Omental fat pad (tissue), 4 donors: Measurements from ENCODE around the gene PUM2. TPM values are rescaled to one million over a fixed set of nuclear protein-coding genes. Genes with fewer than 3 reads are reported as not detected.

Experiments
- ATAC-seq: fragments of 150-250 bp; one replicate; pipeline ENCODE4 v1.9.1; 2016; ENCODE audit warnings: mild to moderate bottlenecking, moderate library complexity; ENCODE audit not compliant: low FRiP score
- DNase-seq: peaks from one replicate; pipeline ENCODE4 v3.0.0-alpha.2; 2019; ENCODE audit warnings: low spot score
- total RNA-seq, 4 donors: library from RNA; depleted of rRNA; stranded (reverse); fragments of >200 nt; gene quantifications; one replicate each; pipeline ENCODE4 v1.1.0, GENCODE V29; 2016
- TF ChIP-seq, protein P1 (sequence below), 3 donors: fragments of 450-650 bp; IDR thresholded peaks; one replicate each; pipeline ENCODE4 v1.5.1; 2016 to 2017; ENCODE audit warnings: antibody characterized with exemption in 3 of 3, mild to moderate bottlenecking in 3 of 3, moderate library complexity in 2 of 3

PUM2 gene
- total RNA-seq, 4 donors from 2014 or later = 42.3 to 72.4 (median 57.8) TPM

DNA sequence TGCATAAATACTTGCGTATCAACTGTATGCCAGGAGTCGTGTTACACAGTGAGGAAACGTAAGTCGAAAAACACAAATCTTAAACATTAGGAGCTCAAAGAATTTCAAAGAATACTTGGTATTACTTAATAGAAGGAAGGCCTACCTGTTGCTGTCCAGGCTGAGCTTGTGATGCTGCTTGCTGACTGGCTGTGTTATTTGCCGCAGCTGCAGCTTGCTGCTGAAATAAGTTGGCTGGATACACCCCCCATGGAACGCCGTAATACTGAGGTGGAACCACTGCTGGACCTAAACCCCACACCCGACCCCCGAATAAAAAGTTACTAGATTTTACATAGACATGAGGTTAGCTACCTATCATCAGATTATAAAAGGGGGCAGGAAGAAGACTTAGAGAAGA is 56.4 kb downstream of the PUM2 start:
- no peak for ATAC-seq
- DNase-seq = no peak
- TF ChIP-seq, protein P1, sequence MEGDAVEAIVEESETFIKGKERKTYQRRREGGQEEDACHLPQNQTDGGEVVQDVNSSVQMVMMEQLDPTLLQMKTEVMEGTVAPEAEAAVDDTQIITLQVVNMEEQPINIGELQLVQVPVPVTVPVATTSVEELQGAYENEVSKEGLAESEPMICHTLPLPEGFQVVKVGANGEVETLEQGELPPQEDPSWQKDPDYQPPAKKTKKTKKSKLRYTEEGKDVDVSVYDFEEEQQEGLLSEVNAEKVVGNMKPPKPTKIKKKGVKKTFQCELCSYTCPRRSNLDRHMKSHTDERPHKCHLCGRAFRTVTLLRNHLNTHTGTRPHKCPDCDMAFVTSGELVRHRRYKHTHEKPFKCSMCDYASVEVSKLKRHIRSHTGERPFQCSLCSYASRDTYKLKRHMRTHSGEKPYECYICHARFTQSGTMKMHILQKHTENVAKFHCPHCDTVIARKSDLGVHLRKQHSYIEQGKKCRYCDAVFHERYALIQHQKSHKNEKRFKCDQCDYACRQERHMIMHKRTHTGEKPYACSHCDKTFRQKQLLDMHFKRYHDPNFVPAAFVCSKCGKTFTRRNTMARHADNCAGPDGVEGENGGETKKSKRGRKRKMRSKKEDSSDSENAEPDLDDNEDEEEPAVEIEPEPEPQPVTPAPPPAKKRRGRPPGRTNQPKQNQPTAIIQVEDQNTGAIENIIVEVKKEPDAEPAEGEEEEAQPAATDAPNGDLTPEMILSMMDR (IDR thresholded peaks at IDR 0.05) = no peak

DNA sequence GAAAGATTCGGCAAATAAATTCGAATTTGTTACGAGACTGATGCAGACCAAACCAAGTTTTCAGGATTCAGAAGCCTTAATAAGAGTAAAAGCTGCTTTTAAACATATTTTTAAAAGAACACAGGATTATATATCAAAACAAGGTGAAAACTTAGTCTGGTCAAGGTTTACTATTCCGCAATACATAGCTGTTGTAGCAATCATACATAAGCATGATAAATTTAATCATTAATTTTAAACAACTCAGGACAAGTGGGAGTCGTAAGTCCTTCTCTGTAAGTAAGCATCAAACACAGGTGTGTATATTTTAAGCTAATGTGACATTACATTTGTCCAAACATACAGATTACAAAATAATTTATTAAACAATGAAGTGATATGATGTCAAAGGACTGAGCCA is 57.7 kb downstream of the PUM2 start:
- no peak for DNase-seq
- TF ChIP-seq, protein P1 (IDR thresholded peaks at IDR 0.05) = no peak
- no peak for ATAC-seq

DNA sequence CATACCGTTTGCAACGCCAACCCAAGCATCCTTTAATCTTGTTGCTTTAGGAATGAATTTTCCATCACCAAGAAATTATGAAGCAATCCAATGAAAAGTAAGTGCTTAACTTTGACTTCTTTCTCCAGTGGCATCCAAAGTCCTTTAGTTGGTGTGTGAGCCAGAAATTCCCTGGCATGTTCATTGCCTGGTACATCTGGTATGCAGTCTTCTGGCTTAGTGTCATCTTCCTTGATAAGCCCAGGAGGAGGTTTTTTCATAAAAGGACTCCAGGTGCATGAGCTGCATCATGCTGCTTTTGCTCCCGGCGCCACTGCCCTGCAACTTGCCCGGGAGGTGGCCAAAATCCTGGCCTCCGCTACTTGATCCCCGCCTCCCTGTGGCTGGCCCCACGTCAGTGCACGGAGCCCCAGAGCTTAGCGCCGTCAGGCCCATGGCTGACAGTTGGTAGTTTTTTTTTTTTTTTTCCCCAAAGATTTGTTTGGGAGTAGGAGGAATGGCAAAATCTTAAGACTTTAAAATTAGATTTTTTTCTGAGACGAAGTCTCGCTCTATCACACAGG is 58.7 kb downstream of the PUM2 start:
- DNase-seq = no peak
- TF ChIP-seq, protein P1 (IDR thresholded peaks at IDR 0.05) = no peak
- no peak for ATAC-seq

DNA sequence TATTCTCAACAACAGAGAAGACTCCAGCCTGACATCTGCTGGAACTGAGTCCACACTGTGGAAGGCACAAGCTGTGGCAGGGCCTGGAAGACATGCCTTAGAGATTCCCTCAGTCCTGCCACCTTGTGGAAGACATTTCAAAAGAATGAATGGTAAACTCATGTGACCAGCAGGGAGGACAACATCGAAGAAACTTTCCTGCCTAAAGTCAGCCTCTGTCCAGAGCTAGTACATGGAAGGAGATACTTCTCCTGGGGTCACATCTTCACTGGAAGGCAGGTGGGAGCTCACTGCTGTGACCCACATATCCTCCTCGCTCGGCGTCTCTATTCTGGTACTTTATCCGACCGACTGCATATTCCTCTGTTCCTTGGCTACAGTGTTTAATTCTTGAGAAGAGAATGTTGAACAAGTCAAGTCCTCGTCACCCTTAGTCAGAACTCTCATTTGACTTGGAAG is 59.5 kb downstream of the PUM2 start:
- ATAC-seq = no peak

DNA sequence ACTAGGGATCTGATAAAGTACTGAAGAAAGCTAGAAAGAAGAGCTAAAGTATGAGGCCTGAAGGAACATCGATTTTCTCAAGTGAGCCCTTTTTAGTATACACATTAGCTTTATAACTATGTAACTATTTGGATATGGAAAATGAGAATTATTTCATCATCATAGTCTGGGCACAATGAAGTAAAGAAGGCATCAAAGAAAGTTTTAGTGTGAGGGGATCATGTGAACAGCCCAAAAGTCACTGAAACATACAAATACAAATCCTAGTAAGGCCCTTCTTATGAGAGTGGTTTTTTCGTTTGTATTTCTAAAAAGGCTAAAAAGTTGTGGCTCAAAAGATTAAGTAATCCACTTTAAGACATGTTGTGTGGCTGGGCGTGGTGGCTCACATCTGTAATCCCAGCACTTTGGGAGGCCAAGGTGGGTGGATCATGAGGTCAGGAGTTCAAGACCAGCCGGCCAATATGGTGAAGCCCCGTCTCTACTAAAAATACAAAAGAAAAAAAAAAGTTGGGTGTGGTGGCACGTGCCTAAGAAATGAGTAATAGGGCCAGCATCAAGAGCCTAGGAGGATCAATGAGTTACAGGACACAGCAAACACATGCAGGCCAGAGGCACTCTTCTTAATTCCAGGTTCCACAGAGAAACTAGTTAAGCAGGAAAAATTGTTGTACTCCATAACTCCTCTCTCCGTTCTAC is 61.9 kb downstream of the PUM2 start:
- TF ChIP-seq, protein P1 (IDR thresholded peaks at IDR 0.05) = no peak
- no peak for ATAC-seq
- no peak for DNase-seq

More for the DNA sequence above, 59.5 kb downstream of the PUM2 start:
- DNase-seq = no peak
- TF ChIP-seq, protein P1 (IDR thresholded peaks at IDR 0.05) = no peak

DNA sequence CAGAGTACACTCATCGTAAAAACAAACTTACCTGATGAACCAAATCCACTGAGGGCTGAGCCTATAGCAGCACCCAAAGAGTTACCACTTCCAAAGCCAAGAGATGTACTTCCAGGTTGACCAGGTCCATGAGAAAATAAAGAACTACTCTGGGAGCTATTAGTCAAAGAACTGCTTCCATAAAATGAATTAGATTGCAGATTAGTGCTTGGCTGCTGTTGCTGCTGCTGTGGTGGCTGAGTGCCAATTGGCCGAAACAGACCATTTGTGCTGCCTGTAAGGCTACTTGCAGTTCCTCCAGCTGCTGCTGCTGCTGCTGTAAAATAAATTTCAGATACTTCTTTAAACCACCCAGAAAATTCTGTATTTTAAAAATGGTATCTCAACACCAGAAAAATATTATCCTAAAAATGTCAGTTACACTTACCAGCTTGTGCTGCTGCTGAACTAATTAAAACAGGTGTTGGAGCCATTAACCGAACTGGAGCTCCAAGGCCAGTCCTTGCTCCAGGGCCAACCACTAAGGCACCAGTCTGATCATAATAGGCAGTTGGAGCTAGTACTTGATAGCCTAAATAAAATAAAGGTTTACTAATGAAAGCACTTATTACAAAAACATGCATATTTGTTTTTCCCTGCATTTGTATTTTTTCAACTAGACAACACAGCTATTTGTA is 67.6 kb downstream of the PUM2 start:
- TF ChIP-seq, protein P1 (IDR thresholded peaks at IDR 0.05) = no peak
- ATAC-seq = no peak
- DNase-seq = no peak
